Stimulated activated CD4-positive, alpha-beta T cell treated with anti-CD3 and anti-CD28 coated beads, Interleukin-4, amount 100 ng/mL, for 1 hour (primary cell): Measurements from ENCODE around the gene TFF1.
A peak's percentile ranks its signal among the peaks of the same experiment; 100 is the strongest.

Experiments used
- DNase-seq: peaks from one replicate; pipeline ENCODE4 v3.0.0-alpha.2; 2020

Gene TFF1

GRCh38 chr21:42379426-42380215, 13.3 kb upstream of the TFF1 start:
- no peak for DNase-seq

- no peak for DNase-seq
Measured at GRCh38 chr21:42378418-42378817, 12.1 kb upstream of the TFF1 start.

DNA sequence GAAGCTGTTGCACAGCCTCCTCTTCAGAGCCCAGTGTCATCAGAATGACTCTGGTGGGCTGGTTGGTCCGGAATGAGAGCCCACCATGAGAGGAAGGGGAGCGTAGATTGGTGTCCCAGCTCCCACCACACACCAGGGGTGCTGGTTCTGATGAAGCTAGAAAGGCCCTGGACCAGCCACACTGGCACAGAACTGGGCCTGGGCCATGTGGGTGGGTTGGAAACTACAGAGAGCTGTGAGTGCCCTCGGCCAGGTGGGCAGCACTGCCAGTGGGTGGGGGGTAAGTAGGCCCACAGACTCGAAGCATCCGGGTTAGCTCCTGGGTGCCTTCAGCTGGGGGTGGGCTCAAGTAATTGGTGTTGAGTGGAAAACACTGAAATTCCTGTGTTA, 11.6 kb upstream of the TFF1 start:
- no peak for DNase-seq

- DNase-seq: no peak
Measured at GRCh38 chr21:42377211-42377950, 11.0 kb upstream of the TFF1 start.

GRCh38 chr21:42376338-42376982, 10.1 kb upstream of the TFF1 start:
- DNase-seq: no peak

DNA sequence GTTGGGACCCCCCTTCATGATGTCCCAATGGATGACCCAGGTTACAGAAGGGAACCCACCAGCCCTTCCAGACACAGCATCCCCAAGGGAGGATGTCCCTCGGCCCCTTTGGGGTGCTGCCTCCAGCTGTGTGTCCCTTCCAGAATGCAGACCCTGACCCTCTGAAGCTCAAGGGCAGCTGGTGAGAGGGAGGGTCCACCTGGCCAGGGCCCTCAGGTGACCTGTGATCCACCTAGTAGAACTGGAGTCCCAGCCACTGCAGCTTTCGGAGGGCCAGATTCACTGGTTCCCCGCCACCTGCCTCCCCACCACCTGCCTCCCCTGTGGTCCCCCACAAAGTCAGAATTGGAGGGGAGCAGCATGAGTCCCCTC, 9.6 kb upstream of the TFF1 start:
- DNase-seq: no peak

GRCh38 chr21:42375506-42375905, 9.2 kb upstream of the TFF1 start:
- no peak for DNase-seq

GRCh38 chr21:42374864-42375499, 8.6 kb upstream of the TFF1 start:
- DNase-seq: no peak

GRCh38 chr21:42374457-42374856, 8.1 kb upstream of the TFF1 start:
- no peak for DNase-seq

- no peak for DNase-seq
Measured at GRCh38 chr21:42373908-42374455, 7.6 kb upstream of the TFF1 start.

DNA sequence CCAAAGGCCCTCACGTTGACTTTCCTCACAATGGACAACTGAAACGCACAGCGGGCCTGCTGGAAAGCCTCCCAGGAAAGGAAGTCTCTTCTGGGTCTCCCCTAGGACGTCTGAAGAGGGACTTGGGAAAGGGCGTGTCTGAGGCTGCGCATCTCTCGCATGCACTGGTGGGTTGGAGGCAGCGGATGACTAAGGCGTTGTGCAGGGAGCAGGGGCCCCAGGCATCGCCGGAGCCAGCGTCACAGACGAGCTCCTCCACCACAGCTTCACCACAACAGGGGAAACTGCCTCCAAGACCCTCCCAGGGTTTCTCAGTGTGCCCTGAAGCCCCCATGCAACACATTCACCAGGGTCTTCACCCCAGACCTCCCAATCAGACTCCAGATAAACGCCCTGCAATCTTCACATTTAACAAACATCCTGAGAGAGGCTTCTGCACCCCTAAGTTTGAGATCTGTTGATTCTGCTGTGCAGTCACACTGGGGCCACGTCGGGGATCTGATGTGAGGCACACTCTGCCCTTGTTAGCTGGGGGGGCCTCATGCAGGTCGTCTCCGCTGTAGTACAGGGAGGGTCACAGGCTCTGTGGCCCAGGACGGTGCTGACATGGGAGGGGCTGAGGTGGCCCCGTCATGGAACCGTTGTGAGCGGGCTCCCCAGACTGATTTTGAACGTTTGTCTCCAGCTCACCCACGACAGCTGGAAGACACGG, 7.0 kb upstream of the TFF1 start:
- peak; percentile 14 for DNase-seq

DNA sequence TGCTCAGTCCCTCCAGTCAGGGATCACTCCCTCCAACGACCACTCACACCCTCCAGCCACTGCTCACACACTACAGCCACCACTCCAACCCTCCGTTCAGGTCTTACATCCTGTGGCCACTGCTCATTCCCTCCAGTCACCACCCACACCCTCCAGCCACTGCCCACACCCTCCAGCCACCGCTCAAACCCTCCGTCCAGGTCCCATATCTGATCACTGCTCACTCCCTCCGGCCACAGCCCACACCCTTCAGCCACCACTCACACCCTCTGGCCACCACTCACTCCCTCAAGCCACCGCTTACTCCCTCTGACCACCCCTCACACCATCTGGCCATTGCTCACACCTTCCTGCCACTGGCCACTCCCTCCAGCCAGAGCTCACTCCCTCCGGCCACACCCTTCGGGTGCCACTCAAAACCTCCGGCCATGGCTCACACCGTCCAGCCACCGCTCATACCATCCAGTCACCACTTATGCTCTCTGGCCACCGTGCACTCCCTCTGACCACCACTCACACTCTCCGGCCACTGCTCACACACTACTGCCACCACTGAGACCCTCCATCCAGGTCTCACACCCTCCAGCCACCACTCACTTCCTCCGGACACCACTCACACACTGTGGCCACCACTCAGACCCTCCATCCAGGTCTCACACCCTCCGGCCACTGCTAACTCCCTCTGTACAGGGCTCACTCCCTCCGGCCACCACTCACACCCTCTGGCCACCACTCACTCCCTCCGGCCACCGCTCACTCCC, 4.7 kb upstream of the TFF1 start:
- no peak for DNase-seq

DNA sequence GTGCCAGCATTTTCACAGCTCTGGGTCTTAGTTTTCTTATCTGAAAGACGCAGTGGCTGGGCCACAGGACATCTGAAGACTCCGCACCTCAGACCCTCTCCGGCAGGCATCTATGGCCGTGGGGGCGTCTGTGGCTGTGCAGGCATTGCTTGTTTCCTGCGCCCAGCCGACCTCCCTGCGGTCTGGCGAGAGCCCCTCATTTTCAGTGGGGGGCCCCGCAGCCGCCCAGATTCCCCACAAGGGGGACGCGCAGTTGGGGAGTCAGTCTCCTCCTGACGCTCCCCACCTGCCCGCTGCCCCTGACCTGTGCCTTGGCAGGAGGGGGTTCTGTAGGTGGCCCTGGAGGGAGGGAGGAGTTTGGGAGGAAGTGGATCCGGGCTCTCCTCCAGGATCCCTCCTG, 3.5 kb upstream of the TFF1 start:
- DNase-seq: no peak

DNA sequence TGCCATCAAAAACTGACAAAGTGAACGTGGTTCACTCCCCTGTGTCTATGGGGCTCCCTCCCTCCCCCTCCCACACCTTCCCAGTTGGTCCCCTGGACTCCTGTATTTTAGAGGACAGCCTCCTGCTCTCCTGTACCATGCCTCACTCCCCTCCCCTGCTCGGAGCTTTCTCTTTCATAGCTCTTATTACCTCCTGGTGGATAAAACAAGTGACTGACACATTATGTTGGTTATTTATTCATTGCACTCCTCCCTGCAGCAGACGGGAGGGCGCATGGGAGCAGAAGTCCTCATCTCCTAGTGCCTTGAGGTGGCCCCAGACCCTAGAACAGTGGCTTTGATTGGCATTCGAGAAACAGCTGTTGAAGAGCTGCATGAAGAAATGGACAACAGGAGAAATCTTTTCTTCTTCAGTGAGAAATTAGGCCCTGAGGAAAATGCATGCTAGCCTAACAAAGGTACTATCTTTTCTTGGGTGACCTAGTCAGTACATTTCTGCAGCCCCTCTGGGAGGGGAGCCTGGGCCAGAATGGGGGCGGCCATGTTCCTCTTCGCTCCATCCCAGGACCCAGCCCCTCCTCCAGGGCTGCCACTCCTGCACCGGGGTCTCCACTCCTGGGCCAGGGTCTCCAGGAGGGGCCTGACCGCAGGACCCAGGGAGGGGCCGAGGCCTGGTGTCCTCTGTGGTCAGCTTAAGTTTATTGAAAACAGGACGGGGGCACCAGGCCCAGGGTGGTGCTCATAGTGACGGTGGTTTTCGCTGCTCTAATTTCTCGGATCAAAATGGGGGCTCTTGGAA, 1.2 kb upstream of the TFF1 start:
- DNase-seq: no peak

DNA sequence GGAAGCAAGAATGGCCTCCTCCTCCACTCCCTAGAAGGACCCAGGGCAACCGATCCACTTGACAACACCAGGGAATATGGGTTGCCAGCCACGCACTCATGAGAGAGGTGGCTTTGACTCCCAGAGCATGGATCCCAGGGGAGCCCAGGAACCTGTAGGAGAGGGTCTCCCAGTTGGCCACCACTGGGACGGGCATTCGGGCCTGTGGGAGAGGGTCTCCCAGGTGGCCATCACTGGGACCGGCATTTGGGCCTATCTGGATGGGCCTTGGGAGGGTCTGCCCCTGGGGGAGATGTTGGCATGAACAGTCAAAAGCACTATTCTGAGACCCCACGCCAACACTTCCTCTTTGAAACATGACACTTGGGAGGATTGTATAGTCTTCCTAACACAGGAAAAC, 565 bp downstream of the TFF1 start:
- DNase-seq: no peak

DNA sequence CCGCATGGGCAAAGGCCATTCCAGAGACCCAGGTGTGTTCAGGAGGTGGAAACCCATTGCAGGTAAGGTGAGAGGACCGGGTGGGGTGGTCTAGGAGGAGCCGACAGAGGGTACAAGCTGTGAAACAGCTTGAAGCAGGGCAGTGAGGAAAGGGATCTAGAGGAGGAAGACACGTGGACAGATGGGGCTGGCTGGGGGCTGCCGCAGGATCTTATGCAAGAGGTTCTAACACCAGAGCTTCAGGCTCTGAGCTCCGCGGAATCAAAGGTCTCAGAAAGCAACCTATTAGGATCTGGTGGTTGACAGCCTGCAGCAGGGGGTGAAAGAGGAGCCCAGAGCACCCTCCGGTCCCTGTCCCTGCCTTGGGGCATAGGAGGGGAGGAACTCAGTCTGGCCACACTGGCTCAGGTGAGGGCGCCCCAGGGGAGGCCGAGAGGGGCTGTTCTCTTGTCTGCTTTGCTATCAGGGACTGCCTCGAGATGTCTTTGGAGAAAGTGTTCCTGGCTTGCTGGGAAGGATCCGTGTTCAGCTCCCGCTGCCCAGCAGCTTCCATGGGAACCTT, 1.9 kb downstream of the TFF1 start:
- no peak for DNase-seq

GRCh38 chr21:42363312-42363711, 3.0 kb downstream of the TFF1 start:
- no peak for DNase-seq

GRCh38 chr21:42362700-42363099, 3.6 kb downstream of the TFF1 start:
- no peak for DNase-seq

GRCh38 chr21:42362198-42362597, 4.1 kb downstream of the TFF1 start:
- no peak for DNase-seq

DNA sequence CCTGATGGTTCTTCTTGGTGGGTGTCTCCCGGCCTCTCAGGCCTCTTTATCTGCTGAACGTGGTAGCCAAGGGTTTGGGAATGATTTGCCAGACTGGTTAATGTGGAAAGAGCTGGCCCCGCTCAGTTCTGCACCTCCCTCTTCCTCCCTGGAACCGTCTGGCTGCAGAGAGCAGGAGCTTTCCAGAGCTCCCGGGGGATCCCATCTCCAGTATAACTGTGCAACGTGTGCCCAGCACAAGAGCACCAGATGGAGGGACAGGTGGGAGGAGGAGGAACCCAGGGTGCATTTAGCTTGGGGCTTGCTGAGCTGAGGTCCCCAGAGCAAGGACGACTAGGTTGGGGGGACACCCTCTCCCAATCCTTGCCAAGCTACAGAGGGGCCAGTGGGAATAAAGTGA, 5.0 kb downstream of the TFF1 start:
- DNase-seq: no peak

GRCh38 chr21:42360317-42360716, 6.0 kb downstream of the TFF1 start:
- no peak for DNase-seq
